Breast epithelium (tissue), 3 donors: ENCODE results near the gene MRPS16.

ENCODE experiments used
- POLR2A ChIP-seq: fragments of 450-650 bp; IDR thresholded peaks from one replicate; pipeline ENCODE4 v1.6.1; 2016; ENCODE audit warnings: antibody characterized with exemption, mild to moderate bottlenecking, moderate library complexity
- TF ChIP-seq, protein P1 (sequence below), 3 donors: fragments of 450-650 bp; IDR thresholded peaks; one replicate each; pipeline ENCODE4 v1.5.1; 2016 to 2017; ENCODE audit warnings: antibody characterized with exemption in 3 of 3, mild to moderate bottlenecking in 3 of 3, moderate library complexity in 3 of 3

DNA sequence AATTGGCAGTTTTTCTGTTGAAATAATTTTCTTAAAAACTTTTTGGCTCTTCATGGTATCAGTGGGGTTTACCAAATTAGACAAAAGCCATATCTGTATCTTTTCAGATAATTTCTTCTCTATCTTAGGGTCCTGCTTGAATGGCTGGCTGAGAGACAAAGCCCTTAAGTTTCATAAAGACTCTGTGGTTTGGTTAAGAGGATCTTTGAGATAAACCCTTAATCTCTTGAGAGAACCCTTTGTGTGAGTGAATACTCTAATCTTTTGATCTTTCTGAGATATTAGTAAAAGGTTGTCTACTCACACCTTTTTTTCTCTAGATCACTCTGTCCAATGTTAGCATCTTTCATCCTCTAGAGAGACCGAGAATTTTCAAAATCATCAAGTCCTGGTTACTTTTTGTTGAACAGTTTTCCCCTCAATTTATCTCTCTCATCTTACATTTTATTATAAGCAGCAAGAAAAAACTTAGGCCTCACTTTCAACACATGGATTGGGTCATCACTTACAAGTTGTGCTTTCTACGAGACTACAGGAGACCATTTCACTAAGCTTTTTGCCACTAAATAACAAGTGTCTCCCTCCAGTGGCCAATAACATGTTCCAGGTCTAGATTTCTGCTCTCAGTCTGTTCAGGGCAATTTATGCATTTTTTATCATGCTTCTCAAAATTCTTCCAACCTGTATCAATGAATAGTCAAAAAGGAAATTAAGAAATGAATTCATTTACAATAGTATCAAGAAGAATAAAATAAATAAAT, 33.8 kb downstream of the MRPS16 start:
- TF ChIP-seq POLR2A = no peak
- TF ChIP-seq, protein P1, sequence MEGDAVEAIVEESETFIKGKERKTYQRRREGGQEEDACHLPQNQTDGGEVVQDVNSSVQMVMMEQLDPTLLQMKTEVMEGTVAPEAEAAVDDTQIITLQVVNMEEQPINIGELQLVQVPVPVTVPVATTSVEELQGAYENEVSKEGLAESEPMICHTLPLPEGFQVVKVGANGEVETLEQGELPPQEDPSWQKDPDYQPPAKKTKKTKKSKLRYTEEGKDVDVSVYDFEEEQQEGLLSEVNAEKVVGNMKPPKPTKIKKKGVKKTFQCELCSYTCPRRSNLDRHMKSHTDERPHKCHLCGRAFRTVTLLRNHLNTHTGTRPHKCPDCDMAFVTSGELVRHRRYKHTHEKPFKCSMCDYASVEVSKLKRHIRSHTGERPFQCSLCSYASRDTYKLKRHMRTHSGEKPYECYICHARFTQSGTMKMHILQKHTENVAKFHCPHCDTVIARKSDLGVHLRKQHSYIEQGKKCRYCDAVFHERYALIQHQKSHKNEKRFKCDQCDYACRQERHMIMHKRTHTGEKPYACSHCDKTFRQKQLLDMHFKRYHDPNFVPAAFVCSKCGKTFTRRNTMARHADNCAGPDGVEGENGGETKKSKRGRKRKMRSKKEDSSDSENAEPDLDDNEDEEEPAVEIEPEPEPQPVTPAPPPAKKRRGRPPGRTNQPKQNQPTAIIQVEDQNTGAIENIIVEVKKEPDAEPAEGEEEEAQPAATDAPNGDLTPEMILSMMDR (IDR thresholded peaks at IDR 0.05) = no peak
